ENCODE measurements around the gene PTPRZ1.

Gene PTPRZ1

DNA sequence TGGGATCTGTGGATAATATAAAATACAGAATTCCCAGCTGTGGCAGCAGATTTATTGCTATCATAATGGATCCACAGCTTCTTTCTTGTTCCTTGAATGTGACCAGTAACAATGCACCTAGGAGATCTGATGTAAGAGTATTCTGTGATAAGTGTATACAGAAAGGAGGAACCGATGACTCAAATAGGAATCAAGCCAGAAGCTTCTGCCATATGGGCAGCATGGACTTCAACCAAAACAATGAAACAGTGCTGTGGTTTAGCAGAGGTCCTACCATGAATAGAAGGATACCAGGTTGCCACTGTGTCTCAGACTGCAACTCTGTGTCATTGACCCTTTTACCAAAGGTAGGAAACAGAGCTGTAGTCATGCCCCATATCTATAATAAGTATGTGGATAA, 81.8 kb downstream of the PTPRZ1 start:
- DNase-seq (ENCODE audit: low read depth) = peak; percentile 67

DNA sequence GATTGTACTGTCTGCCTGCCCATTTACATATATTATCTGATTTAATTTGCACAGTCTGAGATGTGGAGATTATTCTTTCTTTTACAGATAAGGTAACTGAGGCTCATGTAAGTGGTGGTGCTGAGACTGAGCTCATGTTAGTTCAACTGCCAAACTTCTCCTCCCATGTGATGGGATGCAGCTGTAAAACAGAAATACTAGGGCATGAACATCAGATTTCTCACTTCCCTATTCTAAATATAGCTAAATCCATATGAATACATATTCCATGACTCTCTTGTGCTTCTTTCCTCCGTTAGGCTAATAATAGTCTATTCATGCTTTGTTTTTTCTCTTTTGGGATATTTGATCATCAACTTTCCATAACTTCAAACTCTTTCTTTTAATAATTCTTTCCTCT, 84.7 kb downstream of the PTPRZ1 start:
- DNase-seq (ENCODE audit: low read depth) = no peak

DNA sequence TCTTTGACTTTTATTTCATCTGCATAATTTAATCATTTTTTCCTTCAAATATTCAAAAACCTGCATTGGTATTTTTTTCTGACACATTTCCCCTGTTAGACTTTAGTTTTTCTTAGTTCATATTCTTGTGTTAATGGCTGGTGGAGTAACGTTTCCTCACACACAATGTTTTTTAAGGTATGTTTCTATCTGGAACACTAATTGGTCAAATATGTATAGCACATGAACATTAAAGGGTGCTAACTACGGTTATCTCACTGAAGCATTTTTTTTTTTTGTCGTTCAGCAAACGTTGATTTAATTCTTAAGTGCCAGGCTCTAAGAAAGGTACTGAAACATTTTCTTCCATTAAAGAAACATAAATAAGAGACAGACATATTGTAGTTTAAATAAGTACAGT, 87.7 kb downstream of the PTPRZ1 start:
- no peak for DNase-seq (ENCODE audit: low read depth)

DNA sequence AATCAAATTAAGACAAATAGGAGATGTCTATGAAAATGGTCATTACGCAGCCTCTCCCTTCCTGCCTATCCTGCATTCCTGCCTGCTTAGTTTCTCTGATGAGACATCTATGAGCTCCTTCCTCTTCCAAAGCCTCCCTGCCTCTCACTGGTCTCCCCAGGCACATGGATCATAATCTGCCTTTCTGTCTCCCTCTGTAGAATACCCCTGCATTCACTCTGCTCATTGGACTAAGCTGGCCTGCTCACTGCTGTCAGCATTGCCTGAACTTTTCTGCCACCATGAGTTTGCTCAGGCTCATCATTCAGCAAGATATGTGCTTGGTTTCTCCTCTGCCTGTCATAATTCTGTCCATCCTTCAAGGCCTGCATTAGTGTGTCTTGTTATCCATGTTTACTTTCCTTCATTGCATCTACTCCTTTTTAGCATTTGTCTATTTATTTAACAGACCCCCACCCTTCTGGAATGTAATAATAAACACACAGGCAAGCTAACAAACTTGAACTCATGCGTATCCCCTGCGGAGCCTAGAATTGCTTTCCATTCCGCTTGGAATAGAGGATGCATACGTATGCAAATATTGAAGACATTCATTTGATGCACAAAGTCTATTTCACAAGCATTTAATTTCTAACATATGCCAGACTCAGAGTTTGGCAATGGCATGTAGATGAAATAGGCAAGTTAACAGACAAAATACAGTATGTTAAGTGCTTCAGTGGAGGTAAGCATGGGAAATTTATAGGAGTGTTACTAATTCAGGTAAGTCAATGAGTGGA, 88.3 kb downstream of the PTPRZ1 start:
- peak; percentile 72 for DNase-seq (ENCODE audit: low read depth)

DNA sequence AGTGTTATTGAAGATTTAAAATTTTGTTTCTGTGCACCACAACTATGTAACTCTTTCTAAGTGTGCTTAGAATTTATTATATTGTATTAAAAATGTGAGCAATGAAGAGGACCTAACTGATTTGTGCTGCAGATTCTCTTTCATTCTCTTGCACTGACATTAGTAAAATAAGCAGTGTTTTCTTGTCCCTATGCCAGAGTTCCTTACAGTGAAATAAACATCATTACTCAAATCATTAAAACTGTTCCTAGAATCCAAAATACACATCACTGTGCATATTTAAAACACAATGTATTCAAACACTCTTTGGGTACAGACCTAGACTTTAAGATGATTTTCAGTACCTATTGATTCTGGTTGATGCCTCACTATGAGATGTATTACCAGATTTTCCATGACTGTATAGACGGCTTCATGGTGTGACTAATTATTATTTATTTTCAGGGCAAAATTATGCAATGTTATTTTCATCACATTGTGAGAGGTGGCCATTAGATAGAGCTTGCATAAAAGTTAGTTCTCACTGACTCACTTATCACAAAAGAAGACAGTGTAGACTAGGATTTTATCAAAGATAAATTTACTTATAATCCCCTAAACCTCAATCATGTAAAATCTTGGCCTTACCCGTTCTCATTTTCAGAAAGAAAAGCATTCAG, 93.4 kb downstream of the PTPRZ1 start:
- DNase-seq (ENCODE audit: low read depth) = no peak

DNA sequence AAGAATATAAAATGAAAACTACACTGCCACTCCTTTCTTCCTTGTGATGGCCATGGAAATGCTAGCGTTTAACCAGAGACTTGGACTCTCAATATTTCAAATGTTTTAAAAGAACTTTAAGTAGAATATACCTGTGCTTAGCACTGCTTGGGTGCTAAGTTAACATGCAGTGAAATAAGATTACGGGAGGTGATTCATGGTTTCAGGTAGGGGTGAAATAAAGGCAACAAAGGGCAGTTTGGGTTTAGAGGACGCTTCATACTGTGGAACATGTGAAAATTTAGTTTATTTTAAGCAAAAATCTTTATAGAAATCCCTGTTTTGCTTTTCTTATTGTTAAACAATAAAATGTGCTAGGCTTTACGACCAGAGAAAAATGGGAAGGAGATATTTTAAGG, 94.0 kb downstream of the PTPRZ1 start:
- DNase-seq (ENCODE audit: low read depth) = no peak

DNA sequence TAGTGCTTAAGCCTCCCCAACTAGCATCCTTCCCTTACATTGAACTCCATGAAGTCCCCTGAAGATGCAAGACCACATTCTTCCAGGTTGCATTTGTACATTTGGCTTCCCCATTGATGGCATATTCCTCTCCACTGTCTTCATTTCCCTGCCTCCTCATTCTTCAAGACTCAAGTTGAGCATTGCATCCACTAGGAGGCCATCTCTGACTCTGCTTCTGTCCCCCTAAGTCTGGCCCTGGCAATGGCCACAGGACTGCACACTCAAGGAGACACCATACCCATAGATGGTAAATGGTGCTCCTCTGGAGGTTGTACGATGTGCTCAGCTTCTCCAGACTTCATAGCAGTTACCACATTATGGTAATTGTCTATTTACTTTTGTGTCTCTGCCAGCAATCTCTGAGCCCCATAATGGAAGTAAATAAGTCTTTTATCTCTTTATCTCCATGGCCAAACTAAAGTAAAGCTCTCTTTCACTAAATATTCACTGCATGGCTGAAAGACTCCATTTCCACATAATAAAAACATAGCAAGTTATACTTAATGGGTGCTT, 112.6 kb downstream of the PTPRZ1 start:
- DNase-seq (ENCODE audit: low read depth) = no peak

DNA sequence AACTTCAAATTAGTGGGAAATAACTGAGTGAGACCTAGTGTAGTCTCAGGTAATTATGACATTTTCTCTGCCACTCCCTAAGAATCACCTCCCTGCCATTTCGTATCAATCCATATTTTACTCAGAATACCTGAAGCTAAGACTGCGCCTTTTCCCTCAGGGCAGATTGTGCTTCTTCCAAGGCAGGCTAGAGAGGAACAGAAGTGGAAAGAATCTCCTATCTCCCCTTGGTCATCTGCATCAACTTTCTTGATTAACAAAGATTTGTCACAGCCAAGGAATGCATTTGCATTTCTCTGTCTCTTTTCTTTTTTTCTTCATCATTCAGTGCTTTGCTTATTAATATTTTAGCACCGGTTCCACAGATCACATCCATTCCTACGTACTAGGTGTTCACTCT, 119.1 kb downstream of the PTPRZ1 start:
- no peak for DNase-seq (ENCODE audit: low read depth)

DNA sequence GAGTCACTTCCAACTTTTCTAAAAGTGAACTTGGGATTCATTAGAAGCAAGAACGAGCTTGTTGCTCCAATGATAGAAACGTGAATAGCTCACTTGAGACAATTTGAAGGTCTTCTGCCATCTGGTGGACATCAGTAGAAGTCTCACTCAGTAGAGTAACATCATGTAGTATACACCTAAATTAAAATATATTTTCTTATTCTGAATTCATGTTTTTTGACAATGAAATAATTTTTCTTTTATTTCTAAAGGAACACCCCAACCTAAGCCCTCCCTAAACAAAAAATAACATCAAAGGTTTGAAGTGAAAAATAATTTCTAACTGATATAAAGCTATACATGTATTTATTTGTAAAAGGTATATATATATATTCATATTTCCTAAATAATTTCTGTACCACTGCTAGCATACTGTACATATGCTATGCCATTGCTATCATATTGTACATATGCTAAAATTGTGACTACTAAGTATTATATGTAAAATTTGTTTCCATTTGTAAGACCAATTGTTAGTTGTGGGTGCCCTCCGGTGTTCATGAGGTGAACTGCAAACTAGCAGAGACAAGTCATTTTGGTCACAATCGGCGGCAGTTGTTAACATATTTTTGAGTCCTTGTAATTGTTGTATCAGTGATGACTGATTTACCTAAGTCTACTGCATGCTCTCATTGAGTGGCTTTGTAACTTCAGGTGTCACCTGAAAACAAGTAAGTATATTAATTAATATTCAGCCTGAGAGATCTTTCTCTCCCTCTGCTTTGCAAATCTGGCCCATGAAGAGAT, 121.9 kb downstream of the PTPRZ1 start:
- peak; percentile 37 for DNase-seq (ENCODE audit: low read depth)

DNA sequence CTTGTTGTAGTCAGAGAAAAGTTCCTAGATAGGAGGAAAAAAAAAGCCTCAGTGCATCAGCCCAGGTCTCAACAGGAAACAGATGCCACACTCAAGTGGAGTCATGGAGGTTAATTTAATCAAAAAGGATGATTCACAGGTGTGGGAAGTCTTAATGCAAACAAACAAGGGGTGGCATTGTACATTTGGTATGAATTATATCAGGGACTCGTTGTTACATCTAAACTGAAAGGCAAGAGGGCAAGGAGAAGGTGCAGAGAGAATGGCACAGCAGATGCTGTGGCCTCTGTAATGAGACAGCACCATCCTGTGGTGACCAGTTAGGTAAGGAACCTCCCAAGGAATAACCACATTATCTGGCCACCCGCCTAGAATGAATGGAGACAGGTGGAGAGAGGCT, 133.7 kb downstream of the PTPRZ1 start:
- DNase-seq (ENCODE audit: low read depth) = no peak

DNA sequence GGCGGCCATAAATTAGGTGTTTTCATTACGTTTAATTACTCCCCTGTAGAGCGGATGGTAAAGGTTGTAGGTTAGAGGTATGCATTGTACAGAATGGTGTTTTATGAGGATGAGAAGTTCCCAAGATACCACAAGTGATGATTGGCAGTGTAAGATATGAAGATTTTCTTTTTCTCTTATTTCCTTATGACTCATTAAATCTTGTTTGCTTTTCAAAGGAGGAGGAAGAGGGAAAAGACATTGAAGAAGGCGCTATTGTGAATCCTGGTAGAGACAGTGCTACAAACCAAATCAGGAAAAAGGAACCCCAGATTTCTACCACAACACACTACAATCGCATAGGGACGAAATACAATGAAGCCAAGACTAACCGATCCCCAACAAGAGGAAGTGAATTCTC, 137.2 kb downstream of the PTPRZ1 start:
- DNase-seq (ENCODE audit: low read depth) = no peak

DNA sequence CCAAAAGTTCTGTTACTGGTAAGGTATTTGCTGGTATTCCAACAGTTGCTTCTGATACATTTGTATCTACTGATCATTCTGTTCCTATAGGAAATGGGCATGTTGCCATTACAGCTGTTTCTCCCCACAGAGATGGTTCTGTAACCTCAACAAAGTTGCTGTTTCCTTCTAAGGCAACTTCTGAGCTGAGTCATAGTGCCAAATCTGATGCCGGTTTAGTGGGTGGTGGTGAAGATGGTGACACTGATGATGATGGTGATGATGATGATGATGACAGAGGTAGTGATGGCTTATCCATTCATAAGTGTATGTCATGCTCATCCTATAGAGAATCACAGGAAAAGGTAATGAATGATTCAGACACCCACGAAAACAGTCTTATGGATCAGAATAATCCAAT, 140.1 kb downstream of the PTPRZ1 start:
- no peak for DNase-seq (ENCODE audit: low read depth)

DNA sequence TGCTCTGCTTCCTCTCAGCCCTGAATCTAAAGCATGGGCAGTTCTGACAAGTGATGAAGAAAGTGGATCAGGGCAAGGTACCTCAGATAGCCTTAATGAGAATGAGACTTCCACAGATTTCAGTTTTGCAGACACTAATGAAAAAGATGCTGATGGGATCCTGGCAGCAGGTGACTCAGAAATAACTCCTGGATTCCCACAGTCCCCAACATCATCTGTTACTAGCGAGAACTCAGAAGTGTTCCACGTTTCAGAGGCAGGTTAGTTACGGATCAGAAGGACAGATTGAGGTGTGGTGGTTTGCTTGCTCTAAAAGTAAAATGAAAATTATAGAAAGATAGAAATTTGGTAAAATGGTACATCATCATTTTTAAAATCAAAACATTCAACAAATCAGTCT, 140.7 kb downstream of the PTPRZ1 start:
- DNase-seq (ENCODE audit: low read depth) = no peak

DNA sequence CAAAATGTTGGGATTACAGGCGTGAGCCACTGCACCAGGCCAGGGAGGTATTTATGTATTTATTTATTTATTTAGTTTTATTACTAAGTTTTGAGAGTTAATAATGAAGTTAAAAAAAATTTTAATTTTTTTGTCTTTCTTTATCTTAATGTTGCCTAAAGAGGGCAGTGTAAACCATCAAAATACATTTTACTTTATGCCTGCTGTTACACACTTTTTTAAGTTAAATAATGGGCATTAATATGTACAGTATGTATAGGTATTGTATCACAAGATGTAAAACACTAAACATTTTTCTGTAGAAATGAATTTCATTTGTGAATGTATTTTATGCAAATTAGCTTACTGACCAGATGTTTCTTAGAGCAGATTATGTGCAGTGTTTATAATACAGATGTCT, 141.7 kb downstream of the PTPRZ1 start:
- DNase-seq (ENCODE audit: low read depth) = no peak

DNA sequence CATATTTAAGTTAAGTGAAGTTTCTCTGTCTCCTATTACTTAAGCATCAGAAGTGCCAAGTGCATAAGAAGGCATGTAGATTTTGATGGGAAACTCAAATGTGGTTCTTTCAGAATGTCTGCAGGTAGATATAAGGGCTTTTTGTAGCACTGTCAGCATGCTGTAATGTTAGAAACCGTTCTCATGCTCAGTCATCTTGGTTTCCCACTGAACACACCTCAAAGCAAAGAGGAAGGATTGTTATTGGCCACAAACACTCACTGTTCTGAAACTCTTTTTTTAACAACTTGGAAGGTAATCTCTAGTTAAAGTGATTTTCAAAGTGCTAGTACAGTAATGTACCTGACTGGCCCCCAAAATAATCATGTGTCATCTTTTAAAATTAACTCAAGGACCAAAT, 145.1 kb downstream of the PTPRZ1 start:
- DNase-seq (ENCODE audit: low read depth) = no peak

DNA sequence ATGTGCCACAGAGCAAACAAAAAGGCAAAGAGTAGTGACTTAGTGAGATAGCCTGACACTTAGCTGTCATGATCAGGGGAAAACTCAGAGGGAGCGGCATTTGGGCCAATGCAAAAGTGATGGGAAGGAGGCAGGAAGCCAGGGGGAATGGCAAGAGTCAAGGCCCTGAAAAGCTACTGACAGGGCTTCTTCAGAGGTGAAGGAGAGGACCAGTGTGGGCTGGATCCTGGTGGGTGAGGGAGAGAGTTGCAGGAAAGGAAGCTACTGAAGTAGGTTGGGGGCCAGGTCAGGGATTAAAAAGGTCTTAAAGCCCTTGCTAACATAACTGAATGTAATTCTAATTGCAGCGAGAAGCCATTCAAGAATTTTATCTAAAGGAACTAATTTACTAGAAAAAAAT, 154.1 kb downstream of the PTPRZ1 start:
- no peak for DNase-seq (ENCODE audit: low read depth)

DNA sequence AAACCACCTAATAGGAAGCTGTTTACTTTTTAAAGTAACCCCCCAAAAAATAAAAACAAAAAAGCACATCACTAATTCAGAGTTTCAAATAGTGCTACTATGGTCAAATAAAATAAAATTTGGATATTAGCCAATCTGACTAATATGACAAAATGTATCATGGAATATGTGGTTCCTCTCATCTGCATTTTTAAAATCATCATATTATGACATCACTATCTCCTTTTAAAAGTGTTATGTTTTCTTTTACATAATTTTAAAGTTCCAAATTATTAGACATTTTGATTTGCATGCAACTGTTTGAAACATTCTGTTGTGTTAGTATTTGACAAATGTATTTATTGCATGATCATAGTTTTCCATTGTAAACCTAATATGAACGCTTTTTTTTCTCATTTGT, 160.7 kb downstream of the PTPRZ1 start:
- no peak for DNase-seq (ENCODE audit: low read depth)

DNA sequence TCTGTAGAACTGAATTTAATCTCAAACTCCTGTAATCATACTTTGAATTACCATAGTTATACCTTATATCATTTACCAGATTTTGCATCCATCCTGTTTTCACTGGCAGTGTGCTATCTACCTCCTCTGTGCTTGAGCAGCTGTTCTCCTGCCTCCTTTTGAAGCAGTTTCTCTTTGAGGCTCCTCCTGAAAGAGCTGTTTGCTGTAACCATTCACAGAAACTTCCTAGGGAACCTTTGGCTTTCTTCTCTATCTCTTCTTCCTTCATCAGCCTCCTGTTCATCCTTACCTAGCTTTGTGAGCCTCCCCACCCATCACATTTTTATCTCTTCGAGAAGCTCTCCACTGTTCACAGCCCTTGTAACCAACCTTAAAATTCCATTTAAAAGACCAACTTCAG, 162.9 kb downstream of the PTPRZ1 start:
- no peak for DNase-seq (ENCODE audit: low read depth)

DNA sequence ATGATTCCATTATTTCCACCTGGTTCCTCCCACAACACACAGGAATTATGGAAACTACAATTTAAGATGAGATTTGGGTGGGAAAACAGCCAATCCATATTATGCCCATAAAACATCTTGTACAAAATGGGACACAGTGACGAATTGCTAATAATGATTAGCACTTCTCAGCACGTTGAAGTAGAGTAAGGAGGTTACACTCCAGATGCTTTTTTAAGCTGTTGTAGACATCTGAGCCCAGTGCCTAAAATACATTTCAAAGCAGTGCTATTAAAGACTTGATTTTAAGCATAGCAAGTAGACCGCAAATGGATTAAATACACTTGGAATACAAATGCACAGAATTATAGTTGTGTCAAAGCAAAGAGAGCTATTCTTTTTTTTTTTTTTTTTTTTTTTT, 165.2 kb downstream of the PTPRZ1 start:
- DNase-seq (ENCODE audit: low read depth) = no peak

DNA sequence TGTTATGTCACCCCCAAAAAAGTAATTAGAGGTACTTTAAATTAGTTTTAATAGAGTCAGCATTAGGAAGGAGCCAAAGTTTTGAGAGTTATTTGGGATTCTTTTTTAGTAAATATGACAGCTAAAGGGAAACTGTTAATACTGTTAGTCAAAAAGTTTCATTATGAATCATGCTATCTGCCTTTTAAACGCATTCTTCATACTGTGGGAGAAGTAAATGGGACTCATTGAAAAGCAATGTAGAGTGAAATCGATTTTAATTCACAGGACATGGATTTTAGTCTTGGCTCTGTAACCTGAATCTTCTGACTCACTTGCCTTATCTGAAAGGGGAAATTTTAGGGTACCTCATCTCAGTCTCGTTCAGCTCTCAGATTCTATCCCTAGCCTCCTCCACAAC, 165.9 kb downstream of the PTPRZ1 start:
- DNase-seq (ENCODE audit: low read depth) = peak; percentile 8

DNA sequence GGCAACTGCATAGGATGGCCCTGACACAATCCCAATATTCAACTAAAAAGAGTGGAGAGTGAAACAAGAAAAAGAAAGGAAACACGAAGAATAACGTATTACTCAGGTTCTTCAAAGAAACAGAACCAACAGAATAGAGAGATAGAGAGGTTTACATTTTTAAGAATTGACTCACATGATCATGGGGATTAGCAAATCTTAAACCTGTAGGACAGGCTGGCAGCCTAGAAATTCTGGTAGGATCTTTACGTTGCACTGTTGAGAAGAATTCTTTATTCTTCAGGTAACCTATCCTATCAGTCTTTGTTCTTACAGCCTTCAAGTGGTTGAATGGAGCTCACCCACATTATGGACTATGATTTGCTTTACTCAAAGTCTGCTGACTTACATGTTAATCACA, 167.2 kb downstream of the PTPRZ1 start:
- no peak for DNase-seq (ENCODE audit: low read depth)

DNA sequence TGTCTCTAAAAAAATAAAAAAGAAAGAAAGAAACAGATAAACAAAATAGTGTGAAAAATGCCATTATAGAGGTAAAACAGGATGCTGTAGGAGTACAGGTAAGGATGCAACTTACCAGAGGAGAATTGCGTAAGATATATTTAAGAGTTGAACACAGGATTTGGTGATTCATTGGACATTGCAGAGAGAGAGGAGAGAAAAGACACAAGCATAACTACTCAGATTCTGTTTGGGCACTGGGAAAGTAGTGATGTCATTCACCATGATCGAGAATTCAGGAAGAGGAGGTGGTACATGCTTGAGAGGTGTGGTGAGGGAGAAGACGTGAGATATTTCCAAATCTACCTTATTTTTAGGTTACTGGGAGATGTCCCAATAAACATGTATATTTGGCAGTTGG, 173.4 kb downstream of the PTPRZ1 start:
- no peak for DNase-seq (ENCODE audit: low read depth)

DNA sequence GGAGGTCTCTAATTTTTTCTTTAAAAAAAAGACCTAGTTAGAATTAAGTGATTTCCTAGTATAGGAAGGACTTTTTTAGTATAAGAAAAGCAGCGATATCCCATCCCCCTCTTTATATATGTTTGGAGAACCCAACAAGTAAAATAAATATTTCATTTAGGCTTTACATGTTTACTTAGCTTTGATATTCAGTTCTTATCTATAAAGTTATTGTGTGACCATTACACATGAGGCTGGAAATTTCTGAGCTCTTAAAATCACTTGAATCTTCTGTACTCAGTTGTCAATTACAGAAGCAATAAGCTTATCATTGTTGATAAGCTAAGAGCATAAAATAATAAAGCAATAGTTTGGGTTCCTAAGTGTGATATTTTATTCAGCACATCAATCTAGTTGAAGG, 181.4 kb downstream of the PTPRZ1 start:
- no peak for DNase-seq (ENCODE audit: low read depth)
